SK-MEL-5 (cell line): Measurements from ENCODE around the gene RASAL1. TPM values are rescaled to one million over a fixed set of nuclear protein-coding genes. Genes with fewer than 3 reads are reported as not detected.
A peak's percentile ranks its signal among the peaks of the same experiment; 100 is the strongest.
"Not testable (repeated sequence)": the region's sequence is repeated elsewhere in the genome, so short reads cannot be mapped to it uniquely, and the experiment has no call there.

Experiments used
- DNase-seq: peaks from one replicate; pipeline ENCODE4 v3.0.0-alpha.2; 2016; ENCODE audit warnings: low read depth, low spot score
- in situ Hi-C: cut with HindIII; loops from 2 replicates; pipeline ENCODE4 v1.10.0; 2016; ENCODE audit warnings: low sequenced_read_pairs, high pct_unique_total_duplicates, low pct_unique_long_range_greater_than_20kb
- total RNA-seq: library from RNA; depleted of rRNA; stranded (reverse); fragments of >200 nt; shearing (Covaris generic); gene quantifications from 2 replicates; pipeline ENCODE4 v1.2.3, GENCODE V29; 2014

Gene RASAL1
- total RNA-seq, 1 experiment from 2014 or later: 0.74 TPM

GRCh38 chr12:113130457-113131135 is 5.0 kb downstream of the RASAL1 start:
- in situ Hi-C loops: no loop called here
- peak; percentile 43 for DNase-seq

GRCh38 chr12:113129664-113130456 is 5.7 kb downstream of the RASAL1 start:
- no peak for DNase-seq
- in situ Hi-C loops: no loop called here

GRCh38 chr12:113128802-113129663 is 6.5 kb downstream of the RASAL1 start:
- no peak for DNase-seq
- in situ Hi-C loops: no loop called here

GRCh38 chr12:113127791-113128199 is 7.8 kb downstream of the RASAL1 start:
- no peak for DNase-seq
- in situ Hi-C loops: no loop called here

GRCh38 chr12:113120670-113121370 is 14.7 kb downstream of the RASAL1 start:
- peak; percentile 67 for DNase-seq
- in situ Hi-C loops: no loop called here

- no peak for DNase-seq
- in situ Hi-C loops: no loop called here
Observed at GRCh38 chr12:113119980-113120669, 15.4 kb downstream of the RASAL1 start.

GRCh38 chr12:113118142-113118541 is 17.4 kb downstream of the RASAL1 start:
- in situ Hi-C loops: no loop called here
- DNase-seq: no peak

GRCh38 chr12:113117684-113118083 is 17.9 kb downstream of the RASAL1 start:
- DNase-seq, in situ Hi-C loops: not testable (repeated sequence)

GRCh38 chr12:113116875-113117274 is 18.7 kb downstream of the RASAL1 start:
- DNase-seq: peak; percentile 32
- in situ Hi-C loops: no loop called here

- DNase-seq: no peak
- in situ Hi-C loops: no loop called here
Observed at GRCh38 chr12:113115455-113116126, 20.0 kb downstream of the RASAL1 start.

GRCh38 chr12:113114447-113115178 is 20.9 kb downstream of the RASAL1 start:
- DNase-seq: no peak
- in situ Hi-C loops: no loop called here

- in situ Hi-C loops: no loop called here
- no peak for DNase-seq
Observed at GRCh38 chr12:113113397-113113796, 22.2 kb downstream of the RASAL1 start.

- in situ Hi-C loops: no loop called here
- no peak for DNase-seq
Observed at GRCh38 chr12:113112043-113112899, 23.3 kb downstream of the RASAL1 start.

GRCh38 chr12:113111247-113111646 is 24.3 kb downstream of the RASAL1 start:
- no peak for DNase-seq
- in situ Hi-C loops: no loop called here

- in situ Hi-C loops: no loop called here
Observed at GRCh38 chr12:113109872-113110599, 25.5 kb downstream of the RASAL1 start.

More at GRCh38 chr12:113109872-113110599, 25.5 kb downstream of the RASAL1 start:
- no peak for DNase-seq
